Neural cell (in vitro differentiated cells): ENCODE data around the gene B3GNT3. TPM values are rescaled to one million over a fixed set of nuclear protein-coding genes. Genes with fewer than 3 reads are reported as not detected.

Experiments used
- H2AFZ ChIP-seq: fragments of 200-600, 300-800 bp; sonication (generic), shearing (Covaris generic); 2 replicates; pipeline ENCODE4 v1.6.0; 2014; ENCODE audit warnings: low read depth, mild to moderate bottlenecking, antibody characterized with exemption, low read length, moderate library complexity
- H3F3A ChIP-seq: fragments of 200-600 bp; shearing (Covaris generic); 2 replicates; pipeline ENCODE4 v1.6.1; 2016; ENCODE audit warnings: mild to moderate bottlenecking, moderate library complexity, mixed read lengths, antibody characterized with exemption, low read length; ENCODE audit not compliant: insufficient read depth, poor library complexity, severe bottlenecking
- H3K27ac ChIP-seq: fragments of 200-600, 300-800 bp; sonication (generic), shearing (Covaris generic); 2 replicates; pipeline ENCODE4 v1.5.1; 2014; ENCODE audit warnings: mild to moderate bottlenecking, low read length, moderate library complexity
- H3K27me3 ChIP-seq: fragments of 300-800, 200-600 bp; sonication (generic), shearing (Covaris generic); 2 replicates; pipeline ENCODE4 v1.6.0; 2014; ENCODE audit warnings: mild to moderate bottlenecking, low read depth, low read length, moderate library complexity; ENCODE audit not compliant: insufficient read depth
- H3K36me3 ChIP-seq: fragments of 300-800, 200-600 bp; sonication (generic), shearing (Covaris generic); 2 replicates; pipeline ENCODE4 v1.5.1; 2014; ENCODE audit warnings: mild to moderate bottlenecking, antibody characterized with exemption, low read length, moderate library complexity; ENCODE audit not compliant: insufficient read depth
- H3K4me2 ChIP-seq: fragments of 300-800, 200-600 bp; sonication (generic), shearing (Covaris generic); 2 replicates; pipeline ENCODE4 v1.6.0; 2014; ENCODE audit warnings: mild to moderate bottlenecking, low read length
- H3K4me3 ChIP-seq: fragments of 300-800, 200-600 bp; sonication (generic), shearing (Covaris generic); 2 replicates; pipeline ENCODE4 v1.5.1; 2014; ENCODE audit warnings: mild to moderate bottlenecking, low read length, moderate library complexity
- H3K79me2 ChIP-seq: fragments of 200-600 bp; shearing (Covaris generic); replicated peaks from 2 replicates; pipeline ENCODE4 v1.6.0; 2014; ENCODE audit warnings: mild to moderate bottlenecking, low read length, moderate library complexity; ENCODE audit not compliant: insufficient read depth
- H3K9ac ChIP-seq: fragments of 300-800, 200-600 bp; sonication (generic), shearing (Covaris generic); 2 replicates; pipeline ENCODE4 v1.6.1; 2016; ENCODE audit warnings: mild to moderate bottlenecking, low read length, mixed read lengths
- H3K9me2 ChIP-seq: fragments of 200-600 bp; shearing (Covaris generic); 2 replicates; pipeline ENCODE4 v1.6.1; 2016; ENCODE audit warnings: mild to moderate bottlenecking, low read length, mixed read lengths; ENCODE audit not compliant: insufficient read depth
- H3K9me3 ChIP-seq: fragments of 200-600, 300-800 bp; sonication (generic), shearing (Covaris generic); 2 replicates; pipeline ENCODE4 v1.6.1; 2016; ENCODE audit warnings: mild to moderate bottlenecking, mixed run types, low read length, moderate library complexity, mixed read lengths
- H4K20me1 ChIP-seq: fragments of 200-600 bp; shearing (Covaris generic); 2 replicates; pipeline ENCODE4 v1.6.1; 2016; ENCODE audit warnings: mild to moderate bottlenecking, mixed run types; ENCODE audit not compliant: insufficient read depth
- EP300 ChIP-seq: fragments of 450-650 bp; conservative IDR thresholded peaks from 2 replicates; pipeline ENCODE4 v1.6.1; 2014; ENCODE audit warnings: antibody characterized with exemption, mild to moderate bottlenecking, moderate library complexity; ENCODE audit not compliant: poor library complexity, severe bottlenecking
- EZH2 ChIP-seq: fragments of 200-600, 300-800 bp; shearing (Covaris generic), sonication (generic); IDR thresholded peaks from 2 replicates; pipeline ENCODE4 v1.6.1; 2014; ENCODE audit warnings: antibody characterized with exemption, low read length, borderline replicate concordance, mild to moderate bottlenecking; ENCODE audit not compliant: insufficient read depth, poor library complexity, severe bottlenecking
- MXI1 ChIP-seq: fragments of 450-650 bp; conservative IDR thresholded peaks from 2 replicates; pipeline ENCODE4 v1.6.1; 2014; ENCODE audit warnings: antibody characterized with exemption, mild to moderate bottlenecking; ENCODE audit not compliant: poor library complexity, severe bottlenecking
- POLR2AphosphoS5 ChIP-seq: IDR thresholded peaks from 2 replicates; pipeline ENCODE4 v1.6.1; 2012
- RAD21 ChIP-seq: fragments of 450-650 bp; conservative IDR thresholded peaks from 2 replicates; pipeline ENCODE4 v1.6.1; 2014; ENCODE audit warnings: antibody characterized with exemption, mild to moderate bottlenecking, moderate library complexity
- SMC3 ChIP-seq: fragments of 450-650 bp; conservative IDR thresholded peaks from 2 replicates; pipeline ENCODE4 v1.6.1; 2014; ENCODE audit warnings: antibody characterized with exemption, mild to moderate bottlenecking, moderate library complexity; ENCODE audit not compliant: poor library complexity
- TAF1 ChIP-seq: IDR thresholded peaks from 2 replicates; pipeline ENCODE4 v1.6.1; 2012; ENCODE audit warnings: low read depth
- polyA plus RNA-seq: library from polyadenylated mRNA; depleted of rRNA; stranded (reverse); fragments of >200 nt; gene quantifications from 2 replicates; pipeline ENCODE4 v1.2.3, GENCODE V29; 2014
- TF ChIP-seq, protein P1 (sequence below): IDR thresholded peaks from 2 replicates; pipeline ENCODE4 v1.6.1; 2012; ENCODE audit warnings: borderline replicate concordance
- TF ChIP-seq, protein P2 (sequence below): fragments of 450-650 bp; IDR thresholded peaks from 2 replicates; pipeline ENCODE4 v1.5.1; 2014; ENCODE audit warnings: antibody characterized with exemption, mild to moderate bottlenecking, moderate library complexity; ENCODE audit not compliant: poor library complexity, severe bottlenecking

B3GNT3 gene
- polyA plus RNA-seq, 1 donor from 2014 or later, result not detected

DNA sequence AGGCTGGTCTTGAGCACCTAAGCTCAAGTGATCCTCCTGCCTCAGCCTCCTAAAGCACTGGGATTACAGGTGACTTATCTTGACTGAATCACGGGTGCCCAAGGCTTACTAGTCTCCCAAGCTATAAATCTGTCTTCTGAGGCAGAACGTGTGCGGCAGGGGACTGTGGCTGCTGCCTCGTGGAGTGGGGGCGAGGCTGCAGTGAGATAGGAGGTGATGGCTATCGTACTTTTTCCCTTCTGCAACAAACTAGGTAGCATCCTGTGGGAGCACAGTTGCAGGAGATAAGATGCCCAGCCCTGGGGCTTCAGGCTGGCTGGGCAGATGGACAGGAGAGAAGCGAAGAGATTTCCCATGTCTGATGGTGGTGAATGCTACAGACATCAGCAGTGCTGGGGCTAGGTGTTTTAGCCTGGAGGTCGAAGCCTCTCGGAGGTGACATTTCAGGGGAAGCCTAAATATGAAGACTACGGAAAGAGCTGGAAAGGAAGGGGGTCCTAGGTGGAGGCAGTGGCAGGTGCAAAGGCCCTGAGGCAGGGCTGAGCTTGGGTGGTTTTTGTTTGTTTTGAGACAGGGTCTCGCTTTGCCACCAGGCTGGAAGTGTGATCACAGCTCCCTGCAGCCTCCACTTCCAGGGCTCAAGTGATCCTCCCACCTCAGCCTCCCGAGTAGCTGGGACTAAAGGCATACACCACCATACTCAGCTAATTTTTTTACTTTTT, 7.4 kb downstream of the B3GNT3 start:
- H2AFZ ChIP-seq, result no peak overlapping the region
- TF ChIP-seq EZH2 (no peak), MXI1 (no peak), RAD21 (no peak), EP300 (no peak), SMC3 (no peak), POLR2AphosphoS5 (no peak), TAF1 (no peak)
- TF ChIP-seq, protein P1, sequence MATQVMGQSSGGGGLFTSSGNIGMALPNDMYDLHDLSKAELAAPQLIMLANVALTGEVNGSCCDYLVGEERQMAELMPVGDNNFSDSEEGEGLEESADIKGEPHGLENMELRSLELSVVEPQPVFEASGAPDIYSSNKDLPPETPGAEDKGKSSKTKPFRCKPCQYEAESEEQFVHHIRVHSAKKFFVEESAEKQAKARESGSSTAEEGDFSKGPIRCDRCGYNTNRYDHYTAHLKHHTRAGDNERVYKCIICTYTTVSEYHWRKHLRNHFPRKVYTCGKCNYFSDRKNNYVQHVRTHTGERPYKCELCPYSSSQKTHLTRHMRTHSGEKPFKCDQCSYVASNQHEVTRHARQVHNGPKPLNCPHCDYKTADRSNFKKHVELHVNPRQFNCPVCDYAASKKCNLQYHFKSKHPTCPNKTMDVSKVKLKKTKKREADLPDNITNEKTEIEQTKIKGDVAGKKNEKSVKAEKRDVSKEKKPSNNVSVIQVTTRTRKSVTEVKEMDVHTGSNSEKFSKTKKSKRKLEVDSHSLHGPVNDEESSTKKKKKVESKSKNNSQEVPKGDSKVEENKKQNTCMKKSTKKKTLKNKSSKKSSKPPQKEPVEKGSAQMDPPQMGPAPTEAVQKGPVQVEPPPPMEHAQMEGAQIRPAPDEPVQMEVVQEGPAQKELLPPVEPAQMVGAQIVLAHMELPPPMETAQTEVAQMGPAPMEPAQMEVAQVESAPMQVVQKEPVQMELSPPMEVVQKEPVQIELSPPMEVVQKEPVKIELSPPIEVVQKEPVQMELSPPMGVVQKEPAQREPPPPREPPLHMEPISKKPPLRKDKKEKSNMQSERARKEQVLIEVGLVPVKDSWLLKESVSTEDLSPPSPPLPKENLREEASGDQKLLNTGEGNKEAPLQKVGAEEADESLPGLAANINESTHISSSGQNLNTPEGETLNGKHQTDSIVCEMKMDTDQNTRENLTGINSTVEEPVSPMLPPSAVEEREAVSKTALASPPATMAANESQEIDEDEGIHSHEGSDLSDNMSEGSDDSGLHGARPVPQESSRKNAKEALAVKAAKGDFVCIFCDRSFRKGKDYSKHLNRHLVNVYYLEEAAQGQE, result no peak
- TF ChIP-seq, protein P2, sequence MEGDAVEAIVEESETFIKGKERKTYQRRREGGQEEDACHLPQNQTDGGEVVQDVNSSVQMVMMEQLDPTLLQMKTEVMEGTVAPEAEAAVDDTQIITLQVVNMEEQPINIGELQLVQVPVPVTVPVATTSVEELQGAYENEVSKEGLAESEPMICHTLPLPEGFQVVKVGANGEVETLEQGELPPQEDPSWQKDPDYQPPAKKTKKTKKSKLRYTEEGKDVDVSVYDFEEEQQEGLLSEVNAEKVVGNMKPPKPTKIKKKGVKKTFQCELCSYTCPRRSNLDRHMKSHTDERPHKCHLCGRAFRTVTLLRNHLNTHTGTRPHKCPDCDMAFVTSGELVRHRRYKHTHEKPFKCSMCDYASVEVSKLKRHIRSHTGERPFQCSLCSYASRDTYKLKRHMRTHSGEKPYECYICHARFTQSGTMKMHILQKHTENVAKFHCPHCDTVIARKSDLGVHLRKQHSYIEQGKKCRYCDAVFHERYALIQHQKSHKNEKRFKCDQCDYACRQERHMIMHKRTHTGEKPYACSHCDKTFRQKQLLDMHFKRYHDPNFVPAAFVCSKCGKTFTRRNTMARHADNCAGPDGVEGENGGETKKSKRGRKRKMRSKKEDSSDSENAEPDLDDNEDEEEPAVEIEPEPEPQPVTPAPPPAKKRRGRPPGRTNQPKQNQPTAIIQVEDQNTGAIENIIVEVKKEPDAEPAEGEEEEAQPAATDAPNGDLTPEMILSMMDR, result no peak
- no peaks in the 10 kb centered on the region for H3K9me3 ChIP-seq
- no peaks in the 10 kb centered on the region for H3K27me3 ChIP-seq
- no peaks in the 10 kb centered on the region for H3K9me2 ChIP-seq
- no peak overlapping the region for H3K9ac ChIP-seq
- H3K4me2 ChIP-seq, result no peak overlapping the region
- H3K4me3 ChIP-seq, result no peak overlapping the region
- no peak overlapping the region for H3K27ac ChIP-seq
- no peaks in the 10 kb centered on the region for H3K79me2 ChIP-seq
- H4K20me1 ChIP-seq, result no peaks in the 10 kb centered on the region
- no peaks in the 10 kb centered on the region for H3K36me3 ChIP-seq
- no peaks in the 10 kb centered on the region for H3F3A ChIP-seq

DNA sequence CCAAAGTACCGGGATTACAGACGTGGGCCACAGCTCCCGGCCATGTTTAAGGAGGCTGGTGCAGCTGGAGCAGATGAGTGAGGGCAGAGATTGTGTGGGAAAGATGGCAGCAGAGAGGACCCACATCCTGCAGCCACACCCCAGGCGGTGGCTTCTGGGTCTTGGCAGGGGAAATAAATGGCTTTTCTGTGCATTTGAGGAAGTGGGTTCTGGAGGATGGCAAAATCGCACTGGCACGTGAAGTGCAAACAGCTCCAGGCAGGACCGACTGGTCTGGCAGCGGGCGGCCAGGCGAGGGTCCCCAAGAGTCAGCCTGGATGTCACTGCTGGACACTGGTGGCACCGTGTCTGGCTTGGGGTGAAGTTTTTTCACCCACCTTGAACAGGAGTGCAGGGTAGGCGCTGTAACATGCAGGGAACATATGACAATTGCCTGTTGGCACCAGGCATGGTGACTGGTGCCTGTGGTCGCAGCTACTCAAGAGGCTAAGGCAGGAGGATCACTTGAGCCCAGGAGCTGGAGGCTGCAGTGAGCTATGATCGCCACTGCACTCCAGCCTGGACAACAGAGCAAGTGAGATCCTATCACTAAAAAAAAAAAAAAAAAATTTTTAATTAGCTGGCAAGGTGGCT, 8.4 kb downstream of the B3GNT3 start:
- no peak overlapping the region for H3K27ac ChIP-seq
- TF ChIP-seq, protein P1, result no peak
- TF ChIP-seq MXI1 (no peak), SMC3 (no peak), EP300 (no peak), TAF1 (no peak), RAD21 (no peak), POLR2AphosphoS5 (no peak), EZH2 (no peak)
- TF ChIP-seq, protein P2, result no peak
- no peaks in the 10 kb centered on the region for H3F3A ChIP-seq
- H4K20me1 ChIP-seq, result no peaks in the 10 kb centered on the region
- no peaks in the 10 kb centered on the region for H3K36me3 ChIP-seq
- no peaks in the 10 kb centered on the region for H3K27me3 ChIP-seq
- no peaks in the 10 kb centered on the region for H3K79me2 ChIP-seq
- no peak overlapping the region for H3K4me3 ChIP-seq
- H3K9me3 ChIP-seq, result no peaks in the 10 kb centered on the region
- no peak overlapping the region for H3K9ac ChIP-seq
- H2AFZ ChIP-seq, result no peak overlapping the region
- H3K9me2 ChIP-seq, result no peaks in the 10 kb centered on the region
- no peak overlapping the region for H3K4me2 ChIP-seq
